Gastroesophageal sphincter (tissue), 3 donors: ENCODE measurements around the gene ZMIZ1.

Source experiments
- EP300 ChIP-seq: sonication (generic); formaldehyde crosslinking; IDR thresholded peaks from one replicate; pipeline ENCODE4 v1.6.1; 2017; ENCODE audit warnings: antibody characterized with exemption, mild to moderate bottlenecking
- POLR2A ChIP-seq, 2 donors: fragments of 450-650 bp; IDR thresholded peaks; one replicate each; pipeline ENCODE4 v1.6.1; 2017; ENCODE audit warnings: antibody characterized with exemption in 2 of 2, mild to moderate bottlenecking in 2 of 2, moderate library complexity in 1 of 2
- POLR2AphosphoS5 ChIP-seq: sonication (generic); formaldehyde crosslinking; IDR thresholded peaks from one replicate; pipeline ENCODE4 v1.6.1; 2017; ENCODE audit warnings: antibody characterized with exemption
- TF ChIP-seq, protein P1 (sequence below), 4 experiments: fragments of 200-600 bp in 2 of 4; fragments of 450-650 bp in 2 of 4; sonication (generic) in 1 of 4; IDR thresholded peaks; one replicate each; pipeline ENCODE4 v1.5.1; 2017 to 2019; ENCODE audit warnings: antibody characterized with exemption in 4 of 4, mild to moderate bottlenecking in 2 of 4, moderate library complexity in 2 of 4

DNA sequence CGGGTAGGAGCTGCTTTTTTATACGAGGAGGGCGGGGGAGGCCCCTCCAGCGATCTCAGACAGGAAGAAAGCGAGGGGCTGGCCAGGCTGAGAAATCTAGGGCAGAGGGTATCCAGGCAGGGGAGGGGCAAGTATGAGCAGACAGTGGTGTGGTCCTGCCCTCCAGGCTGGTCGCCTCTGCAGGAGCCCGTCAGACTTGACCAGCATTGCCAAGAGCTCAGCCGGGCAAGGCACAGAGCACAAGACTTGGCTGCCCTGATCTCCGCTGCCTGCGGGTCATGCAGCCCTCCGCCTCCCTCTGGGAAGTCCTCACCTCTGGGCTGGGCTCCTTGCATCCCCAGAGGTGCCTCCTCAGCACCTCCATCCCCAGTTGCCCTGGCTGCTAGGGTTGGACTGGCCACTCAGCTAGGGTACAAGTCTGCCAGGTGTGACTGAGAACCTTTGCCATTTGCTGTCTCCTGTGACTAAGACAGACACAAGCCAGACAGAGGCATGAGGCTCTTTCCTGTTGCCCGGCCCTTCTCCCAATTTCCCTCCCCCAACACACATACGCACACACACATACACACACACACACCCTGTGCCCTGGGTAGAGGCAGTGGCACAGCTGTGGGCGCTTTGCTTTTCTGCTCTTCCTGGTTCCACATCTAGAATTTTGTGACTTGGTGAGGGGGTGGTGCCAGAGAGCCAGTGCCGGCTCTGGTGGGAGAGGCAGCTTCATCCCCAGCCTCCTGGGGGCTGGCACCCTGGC, 219.4 kb downstream of the ZMIZ1 start:
- TF ChIP-seq, protein P1, sequence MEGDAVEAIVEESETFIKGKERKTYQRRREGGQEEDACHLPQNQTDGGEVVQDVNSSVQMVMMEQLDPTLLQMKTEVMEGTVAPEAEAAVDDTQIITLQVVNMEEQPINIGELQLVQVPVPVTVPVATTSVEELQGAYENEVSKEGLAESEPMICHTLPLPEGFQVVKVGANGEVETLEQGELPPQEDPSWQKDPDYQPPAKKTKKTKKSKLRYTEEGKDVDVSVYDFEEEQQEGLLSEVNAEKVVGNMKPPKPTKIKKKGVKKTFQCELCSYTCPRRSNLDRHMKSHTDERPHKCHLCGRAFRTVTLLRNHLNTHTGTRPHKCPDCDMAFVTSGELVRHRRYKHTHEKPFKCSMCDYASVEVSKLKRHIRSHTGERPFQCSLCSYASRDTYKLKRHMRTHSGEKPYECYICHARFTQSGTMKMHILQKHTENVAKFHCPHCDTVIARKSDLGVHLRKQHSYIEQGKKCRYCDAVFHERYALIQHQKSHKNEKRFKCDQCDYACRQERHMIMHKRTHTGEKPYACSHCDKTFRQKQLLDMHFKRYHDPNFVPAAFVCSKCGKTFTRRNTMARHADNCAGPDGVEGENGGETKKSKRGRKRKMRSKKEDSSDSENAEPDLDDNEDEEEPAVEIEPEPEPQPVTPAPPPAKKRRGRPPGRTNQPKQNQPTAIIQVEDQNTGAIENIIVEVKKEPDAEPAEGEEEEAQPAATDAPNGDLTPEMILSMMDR (IDR thresholded peaks at IDR 0.05) = no peak
- TF ChIP-seq POLR2A (IDR thresholded peaks at IDR 0.05) (no peak), POLR2AphosphoS5 (no peak), EP300 (no peak)
